ENCODE data around the gene E2F4. TPM values are rescaled to one million over a fixed set of nuclear protein-coding genes. Genes with fewer than 3 reads are reported as not detected.
A peak's percentile ranks its signal among the peaks of the same experiment; 100 is the strongest.

Gene E2F4
- total and polyA plus RNA-seq, 8 donors: 14.8 to 61.3 (median 22.8) TPM

DNA sequence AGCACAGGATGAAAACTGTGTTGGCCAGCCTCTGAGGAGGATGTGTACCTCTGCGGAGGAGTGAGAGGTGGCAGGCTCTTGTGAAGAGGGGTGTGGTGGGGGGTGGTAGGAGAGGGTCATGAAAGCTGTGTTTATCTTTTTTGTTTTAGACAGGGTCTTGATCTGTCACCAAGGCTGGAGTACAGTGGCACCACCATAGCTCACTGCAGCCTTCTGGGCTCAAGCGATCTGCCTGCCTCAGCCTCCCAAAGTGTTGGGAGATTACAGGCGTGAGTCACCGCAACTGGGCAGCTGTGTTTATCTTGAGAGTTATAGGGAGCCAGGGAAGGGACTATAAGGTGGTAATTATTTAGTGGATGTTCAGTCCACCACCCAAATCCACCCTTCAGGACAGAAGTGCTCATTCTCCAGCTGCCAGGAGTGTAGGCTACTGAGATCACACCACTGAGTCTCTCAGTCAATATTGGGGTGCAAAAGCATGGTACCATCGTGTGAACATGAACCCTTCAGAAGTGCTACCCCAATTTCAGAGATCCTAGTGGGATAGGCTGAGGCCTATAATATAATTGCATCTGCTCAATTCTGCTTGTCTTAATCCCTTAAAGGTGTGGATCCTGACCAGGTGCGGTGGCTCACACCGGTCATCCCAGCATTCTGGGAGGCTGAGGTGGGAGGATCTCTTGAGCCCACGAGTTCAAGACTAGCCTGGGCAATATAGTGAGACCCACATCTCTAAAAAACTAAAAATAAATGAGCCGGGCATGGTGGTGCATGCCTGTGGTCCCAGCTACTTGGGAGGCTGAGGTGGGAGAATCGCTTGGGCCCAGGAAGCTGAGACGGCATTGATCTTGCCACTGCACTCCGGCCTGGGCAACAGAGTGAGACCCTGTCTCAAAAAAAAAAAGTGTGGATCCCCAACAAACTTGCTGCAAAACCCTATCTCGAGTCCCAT is 1.2 kb upstream of the E2F4 start:
- Histone ChIP-seq H3K9me3 (no peaks in the 10 kb centered on the region), H3K27me3 (no peaks in the 10 kb centered on the region), H3K36me3 (peaks cover 0 to 8% (median 5%) of the 10 kb centered on the region in 3 donors), H3K4me1 (peaks cover 14 to 19% (median 19%) of the 10 kb centered on the region in 3 donors), H3K4me3 (no peak overlapping the region), H3K27ac (no peak overlapping the region)
- TF ChIP-seq, protein P1, sequence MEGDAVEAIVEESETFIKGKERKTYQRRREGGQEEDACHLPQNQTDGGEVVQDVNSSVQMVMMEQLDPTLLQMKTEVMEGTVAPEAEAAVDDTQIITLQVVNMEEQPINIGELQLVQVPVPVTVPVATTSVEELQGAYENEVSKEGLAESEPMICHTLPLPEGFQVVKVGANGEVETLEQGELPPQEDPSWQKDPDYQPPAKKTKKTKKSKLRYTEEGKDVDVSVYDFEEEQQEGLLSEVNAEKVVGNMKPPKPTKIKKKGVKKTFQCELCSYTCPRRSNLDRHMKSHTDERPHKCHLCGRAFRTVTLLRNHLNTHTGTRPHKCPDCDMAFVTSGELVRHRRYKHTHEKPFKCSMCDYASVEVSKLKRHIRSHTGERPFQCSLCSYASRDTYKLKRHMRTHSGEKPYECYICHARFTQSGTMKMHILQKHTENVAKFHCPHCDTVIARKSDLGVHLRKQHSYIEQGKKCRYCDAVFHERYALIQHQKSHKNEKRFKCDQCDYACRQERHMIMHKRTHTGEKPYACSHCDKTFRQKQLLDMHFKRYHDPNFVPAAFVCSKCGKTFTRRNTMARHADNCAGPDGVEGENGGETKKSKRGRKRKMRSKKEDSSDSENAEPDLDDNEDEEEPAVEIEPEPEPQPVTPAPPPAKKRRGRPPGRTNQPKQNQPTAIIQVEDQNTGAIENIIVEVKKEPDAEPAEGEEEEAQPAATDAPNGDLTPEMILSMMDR (IDR thresholded peaks at IDR 0.05): no peak
- intact Hi-C loops (cut with DNase I): no loop called here
- DNase-seq (no peak), FAIRE-seq (no peak), ATAC-seq (no peak)
- WGBS, 2 donors: 59 to 66% methylated on average over 13 of the region's 13 CpGs

DNA sequence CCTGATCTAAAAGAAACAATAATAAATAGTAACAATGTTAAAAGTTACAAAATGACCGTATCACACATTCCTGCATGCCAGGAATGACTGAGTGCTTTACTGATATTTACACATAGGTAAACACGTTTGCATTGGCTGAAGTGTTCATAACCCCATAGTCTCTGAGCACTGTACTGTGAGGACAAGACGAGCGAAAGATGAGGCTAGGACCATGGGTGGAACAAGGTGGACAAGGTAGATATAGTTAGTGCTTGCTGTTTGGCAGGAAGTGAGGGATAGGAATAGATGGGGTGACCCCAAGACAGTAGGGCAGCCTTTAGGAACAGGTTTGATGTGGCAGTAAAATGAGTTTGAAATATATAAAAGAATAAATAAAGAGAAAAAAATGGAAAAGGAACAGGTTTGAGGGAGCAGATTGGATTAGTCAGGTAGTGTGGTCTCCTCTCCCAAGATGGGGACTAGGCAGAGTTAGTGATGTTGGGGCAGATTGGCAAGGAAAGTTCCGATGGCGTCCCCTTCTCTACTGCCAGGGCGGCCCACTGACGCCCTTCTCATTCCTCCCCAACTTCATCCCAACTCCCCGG is 452 bp upstream of the E2F4 start:
- H3K27me3 ChIP-seq: no peaks in the 10 kb centered on the region
- ATAC-seq: no peak
- no peak for FAIRE-seq
- WGBS, 2 donors: 5 to 6% methylated on average over 9 of the region's 9 CpGs
- H3K4me1 ChIP-seq: peaks cover 14 to 19% (median 17%) of the 10 kb centered on the region in 3 donors
- TF ChIP-seq, protein P1 (IDR thresholded peaks at IDR 0.05): no peak
- DNase-seq: no peak
- no peak overlapping the region for H3K27ac ChIP-seq
- no peaks in the 10 kb centered on the region for H3K9me3 ChIP-seq
- intact Hi-C loops (cut with DNase I): no loop called here
- H3K36me3 ChIP-seq: peaks cover 0 to 13% (median 13%) of the 10 kb centered on the region in 3 donors
- peak overlapping the region in 2 of 4 donors; percentile 89 to 97 for H3K4me3 ChIP-seq

DNA sequence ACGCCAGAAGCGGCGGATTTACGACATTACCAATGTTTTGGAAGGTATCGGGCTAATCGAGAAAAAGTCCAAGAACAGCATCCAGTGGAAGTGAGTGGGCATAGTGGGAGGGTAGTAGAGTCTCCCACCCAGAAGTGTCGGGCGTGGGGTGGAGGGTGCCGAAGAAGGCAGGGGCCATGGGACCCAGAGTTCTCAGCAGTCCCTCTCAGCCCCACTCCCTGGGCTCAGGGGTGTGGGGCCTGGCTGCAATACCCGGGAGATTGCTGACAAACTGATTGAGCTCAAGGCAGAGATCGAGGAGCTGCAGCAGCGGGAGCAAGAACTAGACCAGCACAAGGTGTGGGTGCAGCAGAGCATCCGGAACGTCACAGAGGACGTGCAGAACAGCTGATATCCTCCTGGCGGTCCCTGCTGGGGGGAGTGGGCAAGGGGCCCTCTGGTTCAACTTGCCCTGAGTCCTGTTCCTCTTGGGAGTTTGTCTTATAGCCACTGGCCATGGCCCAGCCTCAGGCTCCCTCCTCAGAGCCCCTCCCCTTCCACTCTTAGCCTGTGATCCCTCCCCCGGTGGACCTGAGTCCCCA is 916 bp downstream of the E2F4 start:
- intact Hi-C loops (cut with DNase I): no loop called here
- TF ChIP-seq, protein P1 (IDR thresholded peaks at IDR 0.05): no peak
- no peaks in the 10 kb centered on the region for H3K9me3 ChIP-seq
- ATAC-seq: no peak
- DNase-seq: no peak
- H3K4me3 ChIP-seq: peak overlapping the region; percentile 89 to 100 (median 97)
- H3K27me3 ChIP-seq: no peaks in the 10 kb centered on the region
- WGBS, 2 donors: 15 to 21% methylated on average over 17 of the region's 17 CpGs
- H3K4me1 ChIP-seq: peaks cover 14 to 19% (median 17%) of the 10 kb centered on the region in 3 donors
- H3K27ac ChIP-seq: peak overlapping the region in 1 of 4 donors; percentile 47
- peaks cover 0 to 25% (median 13%) of the 10 kb centered on the region in 3 donors for H3K36me3 ChIP-seq
- no peak for FAIRE-seq

DNA sequence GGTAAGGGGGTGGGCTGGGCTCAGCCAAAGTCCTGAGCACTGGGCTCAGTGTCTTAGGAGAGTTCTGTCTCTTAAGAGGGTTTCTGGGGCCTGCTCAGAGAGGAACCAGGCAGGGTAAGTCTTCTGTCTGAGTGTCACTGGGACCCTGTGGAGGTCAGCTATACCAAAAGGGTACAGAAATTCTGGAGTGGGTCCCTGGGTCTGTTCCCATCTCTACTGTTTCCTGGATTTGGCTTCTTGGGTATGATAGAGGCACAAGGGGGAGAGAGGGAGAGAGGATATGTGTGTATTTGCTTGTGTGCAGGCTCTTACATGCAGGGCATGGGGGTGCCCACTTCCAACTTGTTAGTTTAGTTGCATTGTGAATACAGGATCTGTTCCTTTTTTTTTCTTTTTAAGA is 1.6 kb downstream of the E2F4 start:
- peaks cover 14 to 19% (median 17%) of the 10 kb centered on the region in 3 donors for H3K4me1 ChIP-seq
- intact Hi-C loops (cut with DNase I): no loop called here
- TF ChIP-seq, protein P1 (IDR thresholded peaks at IDR 0.05): no peak
- no peaks in the 10 kb centered on the region for H3K27me3 ChIP-seq
- ATAC-seq: no peak
- no peak overlapping the region for H3K27ac ChIP-seq
- no peaks in the 10 kb centered on the region for H3K9me3 ChIP-seq
- H3K36me3 ChIP-seq: peaks cover 0 to 27% (median 13%) of the 10 kb centered on the region in 3 donors
- H3K4me3 ChIP-seq: peak overlapping the region in 1 of 4 donors; percentile 97
- FAIRE-seq: no peak
- no peak for DNase-seq

Measured in pancreas (tissue), 10 donors.